ENCODE measurements around the gene XRCC3.

GRCh38 chr14:103683139-103683538 lies 32.1 kb downstream of the XRCC3 start:
- TF ChIP-seq POLR2A (IDR thresholded peaks at IDR 0.05) (no peak), CTCF (IDR thresholded peaks at IDR 0.05) (no peak)
